Measurements from ENCODE around the gene TFEC. TPM values are rescaled to one million over a fixed set of nuclear protein-coding genes. Genes with fewer than 3 reads are reported as not detected.

Gene TFEC
- total and polyA plus RNA-seq, 8 donors, result 0.16 to 4.1 (median 0.38) TPM

DNA sequence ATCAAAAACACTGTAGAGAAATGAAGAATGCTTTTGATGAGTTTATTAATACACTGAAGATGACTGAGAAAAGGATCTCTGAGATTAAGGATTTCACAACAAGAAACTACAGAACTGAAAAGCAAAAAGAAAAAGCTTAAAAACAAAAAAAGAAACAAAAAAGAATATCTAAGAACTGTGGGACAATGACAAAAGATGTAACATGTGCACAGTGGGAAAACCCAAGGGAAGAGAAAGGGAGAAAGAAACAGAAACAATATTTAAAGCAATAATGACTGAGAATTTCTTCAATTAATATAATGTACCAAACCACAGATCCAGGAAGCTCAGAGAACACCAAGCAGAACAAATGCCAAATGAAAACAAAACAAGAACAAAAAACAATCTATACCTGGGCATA is 42.2 kb downstream of the TFEC start:
- FAIRE-seq (no peak), ATAC-seq (no peak)

DNA sequence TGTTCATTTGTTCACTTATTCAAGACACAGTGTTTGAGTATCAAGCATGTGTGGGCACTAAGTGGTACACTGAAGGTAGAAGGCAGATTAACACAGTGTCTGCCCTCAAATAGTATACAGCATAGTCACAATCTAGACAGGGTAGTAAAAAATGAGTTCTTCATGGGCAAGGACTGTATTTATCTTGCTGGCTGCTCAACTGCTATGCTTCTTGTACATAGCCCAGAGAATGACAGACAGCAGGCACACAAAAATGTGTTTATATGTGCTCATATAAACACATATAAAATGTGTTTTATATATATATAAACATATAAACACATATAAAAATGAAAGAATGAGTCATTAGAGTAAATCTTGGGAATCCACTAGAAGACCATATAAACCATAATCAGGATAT is 43.1 kb downstream of the TFEC start:
- no peaks in the 10 kb centered on the region for H3K36me3 ChIP-seq
- H3K4me3 ChIP-seq, result no peak overlapping the region
- H3K27ac ChIP-seq, result no peak overlapping the region
- H3K4me1 ChIP-seq, result no peaks in the 10 kb centered on the region
- ATAC-seq (no peak), FAIRE-seq (no peak), DNase-seq (no peak)
- no peaks in the 10 kb centered on the region for H3K27me3 ChIP-seq
- TF ChIP-seq, protein P1, sequence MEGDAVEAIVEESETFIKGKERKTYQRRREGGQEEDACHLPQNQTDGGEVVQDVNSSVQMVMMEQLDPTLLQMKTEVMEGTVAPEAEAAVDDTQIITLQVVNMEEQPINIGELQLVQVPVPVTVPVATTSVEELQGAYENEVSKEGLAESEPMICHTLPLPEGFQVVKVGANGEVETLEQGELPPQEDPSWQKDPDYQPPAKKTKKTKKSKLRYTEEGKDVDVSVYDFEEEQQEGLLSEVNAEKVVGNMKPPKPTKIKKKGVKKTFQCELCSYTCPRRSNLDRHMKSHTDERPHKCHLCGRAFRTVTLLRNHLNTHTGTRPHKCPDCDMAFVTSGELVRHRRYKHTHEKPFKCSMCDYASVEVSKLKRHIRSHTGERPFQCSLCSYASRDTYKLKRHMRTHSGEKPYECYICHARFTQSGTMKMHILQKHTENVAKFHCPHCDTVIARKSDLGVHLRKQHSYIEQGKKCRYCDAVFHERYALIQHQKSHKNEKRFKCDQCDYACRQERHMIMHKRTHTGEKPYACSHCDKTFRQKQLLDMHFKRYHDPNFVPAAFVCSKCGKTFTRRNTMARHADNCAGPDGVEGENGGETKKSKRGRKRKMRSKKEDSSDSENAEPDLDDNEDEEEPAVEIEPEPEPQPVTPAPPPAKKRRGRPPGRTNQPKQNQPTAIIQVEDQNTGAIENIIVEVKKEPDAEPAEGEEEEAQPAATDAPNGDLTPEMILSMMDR (IDR thresholded peaks at IDR 0.05), result no peak
- no peaks in the 10 kb centered on the region for H3K9me3 ChIP-seq
- intact Hi-C loops (cut with DNase I), result no loop called here

More for the DNA sequence above, 42.2 kb downstream of the TFEC start:
- no peaks in the 10 kb centered on the region for H3K4me1 ChIP-seq
- no peak overlapping the region for H3K4me3 ChIP-seq
- no peak for DNase-seq
- H3K27me3 ChIP-seq, result no peaks in the 10 kb centered on the region
- no peak overlapping the region for H3K27ac ChIP-seq
- TF ChIP-seq, protein P1 (IDR thresholded peaks at IDR 0.05), result no peak
- H3K9me3 ChIP-seq, result no peaks in the 10 kb centered on the region
- H3K36me3 ChIP-seq, result no peaks in the 10 kb centered on the region
- intact Hi-C loops (cut with DNase I), result no loop called here

DNA sequence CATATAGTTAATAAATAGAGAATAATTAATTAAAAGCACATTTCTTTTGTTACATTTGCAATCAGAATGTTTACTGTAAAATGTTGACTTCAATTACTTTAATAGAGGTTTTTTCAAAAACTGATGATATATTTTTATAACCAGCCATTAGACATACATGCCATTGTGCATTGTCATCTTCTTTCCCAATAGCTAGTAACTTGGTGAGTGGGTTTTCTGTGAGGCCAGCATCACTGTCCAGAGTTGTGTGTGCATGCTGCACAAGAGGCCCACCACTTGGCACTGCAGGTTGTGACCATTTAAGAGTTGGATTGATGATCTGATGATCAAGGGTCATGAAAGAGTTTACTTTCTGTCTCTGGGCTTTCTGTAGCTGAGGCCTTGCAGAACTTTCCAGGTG is 46.5 kb downstream of the TFEC start:
- TF ChIP-seq, protein P1 (IDR thresholded peaks at IDR 0.05), result no peak
- H3K27ac ChIP-seq, result no peak overlapping the region
- no peak for ATAC-seq
- H3K9me3 ChIP-seq, result no peaks in the 10 kb centered on the region
- no peak for FAIRE-seq
- DNase-seq, result no peak
- intact Hi-C loops (cut with DNase I), result no loop called here
- H3K4me3 ChIP-seq, result no peak overlapping the region
- no peaks in the 10 kb centered on the region for H3K27me3 ChIP-seq
- no peaks in the 10 kb centered on the region for H3K4me1 ChIP-seq
- H3K36me3 ChIP-seq, result no peaks in the 10 kb centered on the region

DNA sequence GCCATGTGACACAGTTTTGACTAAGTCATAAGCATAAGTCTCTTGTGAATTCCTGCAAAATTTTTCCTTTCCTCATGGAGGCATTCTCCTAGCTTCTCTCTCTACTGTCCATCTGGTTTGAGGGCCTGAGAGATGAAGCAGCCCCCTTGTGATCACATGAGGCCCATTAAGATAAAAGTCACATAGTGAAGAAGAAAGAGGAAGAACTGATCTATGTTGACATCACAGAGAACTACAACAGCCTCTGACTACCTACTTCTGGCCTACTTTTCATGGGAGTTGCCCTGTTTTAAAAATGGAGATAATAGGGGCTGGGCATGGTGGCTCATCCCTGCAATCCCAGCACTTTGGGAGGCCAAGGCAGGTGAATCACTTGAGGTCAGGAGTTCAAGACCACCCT is 50.4 kb downstream of the TFEC start:
- ATAC-seq (no peak), FAIRE-seq (no peak)

DNA sequence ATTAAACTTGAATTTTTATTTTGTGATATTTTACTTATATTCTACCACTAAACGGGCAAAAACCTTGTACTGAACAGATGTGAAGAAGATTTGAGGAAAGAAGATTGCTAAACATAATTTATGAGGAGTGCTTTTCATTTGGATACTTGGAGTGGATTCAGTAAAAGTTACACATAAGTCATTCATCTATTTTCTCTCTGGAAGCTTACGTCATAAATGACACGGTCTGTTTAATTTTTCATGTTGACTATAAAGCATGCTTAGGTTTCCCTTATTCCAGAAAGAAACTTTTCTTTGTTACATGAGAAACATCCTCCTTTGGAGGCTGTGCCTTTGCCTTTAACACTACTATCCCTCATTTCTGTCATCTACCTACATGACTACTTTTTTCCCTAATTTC is 53.9 kb downstream of the TFEC start:
- no peak overlapping the region for H3K4me3 ChIP-seq
- FAIRE-seq (no peak), ATAC-seq (no peak), DNase-seq (no peak)
- H3K4me1 ChIP-seq, result no peaks in the 10 kb centered on the region
- WGBS, 2 donors, result 75 to 82% methylated on average over 3 of the region's 3 CpGs
- no peaks in the 10 kb centered on the region for H3K9me3 ChIP-seq
- no peak overlapping the region for H3K27ac ChIP-seq
- H3K36me3 ChIP-seq, result no peaks in the 10 kb centered on the region
- H3K27me3 ChIP-seq, result no peaks in the 10 kb centered on the region
- TF ChIP-seq, protein P1 (IDR thresholded peaks at IDR 0.05), result no peak
- intact Hi-C loops (cut with DNase I), result no loop called here

More for the DNA sequence above, 50.4 kb downstream of the TFEC start:
- H3K9me3 ChIP-seq, result no peaks in the 10 kb centered on the region
- H3K4me3 ChIP-seq, result no peak overlapping the region
- TF ChIP-seq, protein P1 (IDR thresholded peaks at IDR 0.05), result no peak
- H3K27ac ChIP-seq, result no peak overlapping the region
- H3K36me3 ChIP-seq, result no peaks in the 10 kb centered on the region
- no peaks in the 10 kb centered on the region for H3K4me1 ChIP-seq
- no peak for DNase-seq
- no peaks in the 10 kb centered on the region for H3K27me3 ChIP-seq
- intact Hi-C loops (cut with DNase I), result no loop called here

Data from pancreas (tissue), 10 donors.